HepG2 (cell line): ENCODE measurements around the gene RCE1. TPM values are rescaled to one million over a fixed set of nuclear protein-coding genes. Genes with fewer than 3 reads are reported as not detected.

ENCODE experiments used
- AKAP8 ChIP-seq: sonication (generic); formaldehyde crosslinking; IDR thresholded peaks from 2 replicates; pipeline ENCODE4 v1.5.1; 2020; ENCODE audit warnings: mild to moderate bottlenecking, missing genetic modification reagents
- BHLHE40 ChIP-seq: IDR thresholded peaks from 2 replicates; pipeline ENCODE4 v1.6.1; 2011; ENCODE audit warnings: low read length, improper control_type of control experiment
- E2F5 ChIP-seq: sonication (generic); formaldehyde crosslinking; conservative IDR thresholded peaks from 2 replicates; pipeline ENCODE4 v1.4.0; 2020; ENCODE audit warnings: missing genetic modification reagents
- HMGXB4 ChIP-seq, 2 experiments: sonication (generic) in 1 of 2; formaldehyde crosslinking in 1 of 2; IDR thresholded peaks; 2 replicates each; pipeline versions ENCODE4 v1.4.0 to v1.6.1; 2018 to 2020; ENCODE audit warnings: missing genetic modification reagents in 2 of 2, borderline replicate concordance in 1 of 2, low read depth in 1 of 2, mild to moderate bottlenecking in 1 of 2, missing biosample characterization in 1 of 2
- HNRNPK ChIP-seq: fragments of 200-400 bp; formaldehyde crosslinking; IDR thresholded peaks from 2 replicates; pipeline ENCODE4 v1.6.1; 2018; ENCODE audit warnings: low read length, low read depth, moderate library complexity, mild to moderate bottlenecking; ENCODE audit not compliant: poor library complexity, severe bottlenecking
- HNRNPUL1 ChIP-seq: fragments of 200-400 bp; formaldehyde crosslinking; IDR thresholded peaks from 2 replicates; pipeline ENCODE4 v1.6.1; 2017; ENCODE audit warnings: low read depth, mild to moderate bottlenecking, low read length, moderate library complexity
- NR2C2 ChIP-seq: sonication (generic); formaldehyde crosslinking; IDR thresholded peaks from 2 replicates; pipeline ENCODE4 v1.4.0; 2020; ENCODE audit warnings: missing genetic modification reagents, mild to moderate bottlenecking, moderate library complexity, borderline replicate concordance
- ONECUT2 ChIP-seq: sonication (generic); formaldehyde crosslinking; IDR thresholded peaks from 2 replicates; pipeline ENCODE4 v1.4.0; 2020; ENCODE audit warnings: missing genetic modification reagents
- PAF1 ChIP-seq: IDR thresholded peaks from 2 replicates; pipeline ENCODE4 v1.6.1; 2016; ENCODE audit warnings: missing genetic modification reagents, missing compliant biosample characterization
- PRDM15 ChIP-seq: sonication (generic); formaldehyde crosslinking; IDR thresholded peaks from 2 replicates; pipeline ENCODE4 v1.4.0; 2020; ENCODE audit warnings: missing genetic modification reagents
- ZFX ChIP-seq: sonication (generic); formaldehyde crosslinking; IDR thresholded peaks from 2 replicates; pipeline ENCODE4 v1.4.0; 2020; ENCODE audit warnings: mild to moderate bottlenecking, low read depth, missing genetic modification reagents, moderate library complexity
- ZNF101 ChIP-seq: sonication (generic); formaldehyde crosslinking; IDR thresholded peaks from 2 replicates; pipeline ENCODE4 v1.4.0; 2020; ENCODE audit warnings: mild to moderate bottlenecking, low read depth, missing genetic modification reagents, borderline replicate concordance
- ZNF337 ChIP-seq: sonication (generic); formaldehyde crosslinking; IDR thresholded peaks from 2 replicates; pipeline ENCODE4 v1.5.1; 2020; ENCODE audit warnings: missing genetic modification reagents, low read depth, mild to moderate bottlenecking, borderline replicate concordance
- ZUFSP ChIP-seq: sonication (generic); formaldehyde crosslinking; IDR thresholded peaks from 2 replicates; pipeline ENCODE4 v1.9.0; 2021; ENCODE audit warnings: missing genetic modification reagents, mild to moderate bottlenecking, borderline replicate concordance
- polyA plus RNA-seq, 8 experiments: library from polyadenylated mRNA; depleted of rRNA in 3 of 8; stranded (reverse) in 7 of 8; unstranded in 1 of 8; fragments of >200 nt; fragmentation: Illumina TruSeq in 4 of 8; extraction: Trizol in 4 of 8; gene quantifications; 2 replicates each; pipeline versions ENCODE4 v1.2.1 to v1.2.3, GENCODE V29; 2011 to 2016; ENCODE audit warnings: low read depth in 4 of 8, missing spikeins in 1 of 8, mixed read lengths in 1 of 8; ENCODE audit not compliant: insufficient read depth in 1 of 8
- total RNA-seq, 5 experiments: library from RNA; depleted of rRNA; stranded (reverse); fragments of >200 nt; fragmentation: Illumina TruSeq; extraction: Trizol; gene quantifications; 2 replicates each; pipeline ENCODE4 v1.2.3, GENCODE V29; 2016; ENCODE audit warnings: low read depth in 1 of 5
- TF ChIP-seq, protein P1 (sequence below): IDR thresholded peaks from 2 replicates; pipeline ENCODE4 v1.6.1; 2016; ENCODE audit warnings: mild to moderate bottlenecking
- TF ChIP-seq, protein P2 (sequence below): sonication (generic); formaldehyde crosslinking; IDR thresholded peaks from 2 replicates; pipeline ENCODE4 v1.9.0; 2021; ENCODE audit warnings: missing genetic modification reagents, mild to moderate bottlenecking, borderline replicate concordance

RCE1 gene
- total and polyA plus RNA-seq, 2 of the 13 experiments (the other 11 are each of a cell fraction or from before 2014, with no cell fraction given): 22.2 to 22.4 TPM

GRCh38 chr11:66842896-66843775 lies at the start of gene RCE1 (continued):
- TF ChIP-seq, protein P1, sequence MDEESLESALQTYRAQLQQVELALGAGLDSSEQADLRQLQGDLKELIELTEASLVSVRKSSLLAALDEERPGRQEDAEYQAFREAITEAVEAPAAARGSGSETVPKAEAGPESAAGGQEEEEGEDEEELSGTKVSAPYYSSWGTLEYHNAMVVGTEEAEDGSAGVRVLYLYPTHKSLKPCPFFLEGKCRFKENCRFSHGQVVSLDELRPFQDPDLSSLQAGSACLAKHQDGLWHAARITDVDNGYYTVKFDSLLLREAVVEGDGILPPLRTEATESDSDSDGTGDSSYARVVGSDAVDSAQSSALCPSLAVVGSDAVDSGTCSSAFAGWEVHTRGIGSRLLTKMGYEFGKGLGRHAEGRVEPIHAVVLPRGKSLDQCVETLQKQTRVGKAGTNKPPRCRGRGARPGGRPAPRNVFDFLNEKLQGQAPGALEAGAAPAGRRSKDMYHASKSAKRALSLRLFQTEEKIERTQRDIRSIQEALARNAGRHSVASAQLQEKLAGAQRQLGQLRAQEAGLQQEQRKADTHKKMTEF (CRISPR knock-in tag): peak; percentile 72; the same call in 1 of the 2 replicates
- TF ChIP-seq ZNF337 (peak; percentile 83; the same call in 1 of the 2 replicates), HMGXB4 (CRISPR knock-in tag; IDR thresholded peaks at IDR 0.05; ENCODE audit: borderline replicate concordance in 1 of 2, low read depth in 1 of 2) (peak in 1 of 2 experiments; percentile 65; a peak in 1 of 4 replicates), E2F5 (no peak), BHLHE40 (no peak), HNRNPUL1 (no peak), NR2C2 (CRISPR knock-in tag) (peak; percentile 92), PAF1 (CRISPR knock-in tag) (no peak), PRDM15 (no peak), HNRNPK (no peak), ZNF101 (CRISPR knock-in tag) (no peak; the same call in 1 of the 2 replicates), AKAP8 (CRISPR knock-in tag) (peak; percentile 74; the same call in 1 of the 2 replicates), ZUFSP (CRISPR knock-in tag) (no peak), ONECUT2 (no peak), ZFX (CRISPR knock-in tag) (peak; percentile 93)
- TF ChIP-seq, protein P2, sequence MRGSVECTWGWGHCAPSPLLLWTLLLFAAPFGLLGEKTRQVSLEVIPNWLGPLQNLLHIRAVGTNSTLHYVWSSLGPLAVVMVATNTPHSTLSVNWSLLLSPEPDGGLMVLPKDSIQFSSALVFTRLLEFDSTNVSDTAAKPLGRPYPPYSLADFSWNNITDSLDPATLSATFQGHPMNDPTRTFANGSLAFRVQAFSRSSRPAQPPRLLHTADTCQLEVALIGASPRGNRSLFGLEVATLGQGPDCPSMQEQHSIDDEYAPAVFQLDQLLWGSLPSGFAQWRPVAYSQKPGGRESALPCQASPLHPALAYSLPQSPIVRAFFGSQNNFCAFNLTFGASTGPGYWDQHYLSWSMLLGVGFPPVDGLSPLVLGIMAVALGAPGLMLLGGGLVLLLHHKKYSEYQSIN: no peak
